Left ventricle myocardium inferior (tissue), 1 donor: ENCODE data around the gene ZFYVE19. TPM values are rescaled to one million over a fixed set of nuclear protein-coding genes. Genes with fewer than 3 reads are reported as not detected.

Source experiments
- DNase-seq: peaks from one replicate; pipeline ENCODE4 v3.0.0-alpha.2; 2020
- H3K27ac ChIP-seq: fragments of 200-600 bp; replicated peaks from 2 replicates; pipeline ENCODE4 v1.8.0; 2021
- H3K27me3 ChIP-seq: fragments of 200-600 bp; 2 replicates; pipeline ENCODE4 v1.8.0; 2021; ENCODE audit warnings: low read depth
- H3K36me3 ChIP-seq: fragments of 200-600 bp; 2 replicates; pipeline ENCODE4 v1.8.0; 2021
- H3K4me1 ChIP-seq: fragments of 200-600 bp; 2 replicates; pipeline ENCODE4 v1.8.0; 2021
- H3K4me3 ChIP-seq: fragments of 200-600 bp; 2 replicates; pipeline ENCODE4 v1.8.0; 2021; ENCODE audit warnings: mild to moderate bottlenecking, moderate library complexity
- H3K9me3 ChIP-seq: fragments of 200-600 bp; replicated peaks from 2 replicates; pipeline ENCODE4 v1.8.0; 2021
- intact Hi-C: fragments of 100-400 bp; cut with micrococcal nuclease; formaldehyde crosslinking; loops from one replicate; pipeline ENCODE4 v1.11.0; 2022
- total RNA-seq: library from RNA; stranded (reverse); fragmentation: NEBNext Ultra II Directional; extraction: Animal tissue kit (Norgen Biotek cat#: 25700); gene quantifications from one replicate; pipeline ENCODE4 v1.2.1, GENCODE V29; 2021
- TF ChIP-seq, protein P1 (sequence below): fragments of 200-600 bp; IDR thresholded peaks from 2 replicates; pipeline ENCODE4 v1.8.0; 2021; ENCODE audit warnings: antibody characterized with exemption, mild to moderate bottlenecking, borderline replicate concordance
- donor health status: DM: no; HTN: yes; CAD: no; lungs with severe emphysema.

ZFYVE19 gene
- total RNA-seq, 1 donor from 2014 or later: 24.7 TPM

DNA sequence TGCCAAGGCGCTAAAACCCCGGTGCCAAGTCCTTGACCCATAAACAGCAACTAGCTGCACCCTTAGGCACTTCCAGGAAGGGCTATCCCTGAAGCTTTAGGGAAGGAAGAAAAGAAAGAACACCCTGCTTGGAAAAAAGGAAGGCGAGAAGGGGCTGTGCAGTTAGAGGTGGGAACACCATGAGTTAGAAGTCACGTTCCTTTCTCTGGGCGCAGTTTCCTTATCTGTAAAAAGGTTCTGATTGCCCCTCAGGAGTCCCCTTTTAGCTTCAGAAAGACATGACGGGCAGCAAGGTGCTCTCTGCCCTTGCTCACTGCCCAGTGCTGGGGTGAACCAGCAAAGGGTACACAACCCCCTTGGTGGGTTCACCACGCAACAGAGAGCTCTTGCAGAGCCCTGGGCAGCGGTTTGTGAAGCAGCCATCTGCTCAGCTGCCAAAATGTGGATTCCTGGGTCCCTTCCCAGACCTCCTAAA, 42.2 kb upstream of the ZFYVE19 start:
- Histone ChIP-seq H3K27ac (peak overlapping the region; percentile 80), H3K27me3 (no peaks in the 10 kb centered on the region), H3K36me3 (peaks cover 12% of the 10 kb centered on the region), H3K4me1 (peaks cover 36% of the 10 kb centered on the region), H3K9me3 (no peaks in the 10 kb centered on the region), H3K4me3 (peak overlapping the region; percentile 69)
- DNase-seq: no peak
- TF ChIP-seq, protein P1, sequence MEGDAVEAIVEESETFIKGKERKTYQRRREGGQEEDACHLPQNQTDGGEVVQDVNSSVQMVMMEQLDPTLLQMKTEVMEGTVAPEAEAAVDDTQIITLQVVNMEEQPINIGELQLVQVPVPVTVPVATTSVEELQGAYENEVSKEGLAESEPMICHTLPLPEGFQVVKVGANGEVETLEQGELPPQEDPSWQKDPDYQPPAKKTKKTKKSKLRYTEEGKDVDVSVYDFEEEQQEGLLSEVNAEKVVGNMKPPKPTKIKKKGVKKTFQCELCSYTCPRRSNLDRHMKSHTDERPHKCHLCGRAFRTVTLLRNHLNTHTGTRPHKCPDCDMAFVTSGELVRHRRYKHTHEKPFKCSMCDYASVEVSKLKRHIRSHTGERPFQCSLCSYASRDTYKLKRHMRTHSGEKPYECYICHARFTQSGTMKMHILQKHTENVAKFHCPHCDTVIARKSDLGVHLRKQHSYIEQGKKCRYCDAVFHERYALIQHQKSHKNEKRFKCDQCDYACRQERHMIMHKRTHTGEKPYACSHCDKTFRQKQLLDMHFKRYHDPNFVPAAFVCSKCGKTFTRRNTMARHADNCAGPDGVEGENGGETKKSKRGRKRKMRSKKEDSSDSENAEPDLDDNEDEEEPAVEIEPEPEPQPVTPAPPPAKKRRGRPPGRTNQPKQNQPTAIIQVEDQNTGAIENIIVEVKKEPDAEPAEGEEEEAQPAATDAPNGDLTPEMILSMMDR: no peak
- intact Hi-C loops: no loop called here

DNA sequence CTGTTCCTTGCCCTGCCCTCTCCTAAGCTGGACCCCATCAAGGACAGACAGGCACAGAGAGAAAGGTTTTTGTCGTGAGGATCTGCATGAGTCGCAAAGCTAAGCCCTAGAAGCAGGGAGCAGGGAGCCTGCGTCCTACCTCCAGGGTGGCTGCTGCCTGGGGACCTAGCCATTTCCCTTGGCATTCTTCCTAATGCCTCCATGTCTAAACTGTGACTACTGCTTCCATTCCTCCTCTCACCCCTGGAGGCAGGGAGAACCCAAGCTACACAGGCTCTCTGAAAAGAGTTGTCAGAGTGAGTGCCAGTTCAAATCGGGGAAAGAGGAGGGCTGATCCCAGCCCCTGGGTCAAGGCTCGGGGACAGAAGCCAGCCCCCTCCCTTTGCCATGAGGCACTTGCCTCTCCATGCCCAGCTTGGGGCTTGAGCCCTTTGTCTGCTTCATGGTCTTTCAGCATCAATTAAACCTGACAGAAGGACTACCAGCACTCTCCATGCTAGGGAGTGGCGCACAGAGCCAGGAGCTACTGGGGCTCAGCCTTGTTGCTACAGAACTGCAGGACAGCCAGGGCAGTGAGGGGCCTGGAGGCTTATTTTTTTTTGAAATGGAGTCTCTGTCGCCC, 40.6 kb upstream of the ZFYVE19 start:
- H3K4me1 ChIP-seq: peaks cover 37% of the 10 kb centered on the region
- no peak for DNase-seq
- no peak overlapping the region for H3K4me3 ChIP-seq
- intact Hi-C loops: no loop called here
- H3K9me3 ChIP-seq: no peaks in the 10 kb centered on the region
- TF ChIP-seq, protein P1: no peak
- peaks cover 17% of the 10 kb centered on the region for H3K36me3 ChIP-seq
- H3K27ac ChIP-seq: no peak overlapping the region
- no peaks in the 10 kb centered on the region for H3K27me3 ChIP-seq

DNA sequence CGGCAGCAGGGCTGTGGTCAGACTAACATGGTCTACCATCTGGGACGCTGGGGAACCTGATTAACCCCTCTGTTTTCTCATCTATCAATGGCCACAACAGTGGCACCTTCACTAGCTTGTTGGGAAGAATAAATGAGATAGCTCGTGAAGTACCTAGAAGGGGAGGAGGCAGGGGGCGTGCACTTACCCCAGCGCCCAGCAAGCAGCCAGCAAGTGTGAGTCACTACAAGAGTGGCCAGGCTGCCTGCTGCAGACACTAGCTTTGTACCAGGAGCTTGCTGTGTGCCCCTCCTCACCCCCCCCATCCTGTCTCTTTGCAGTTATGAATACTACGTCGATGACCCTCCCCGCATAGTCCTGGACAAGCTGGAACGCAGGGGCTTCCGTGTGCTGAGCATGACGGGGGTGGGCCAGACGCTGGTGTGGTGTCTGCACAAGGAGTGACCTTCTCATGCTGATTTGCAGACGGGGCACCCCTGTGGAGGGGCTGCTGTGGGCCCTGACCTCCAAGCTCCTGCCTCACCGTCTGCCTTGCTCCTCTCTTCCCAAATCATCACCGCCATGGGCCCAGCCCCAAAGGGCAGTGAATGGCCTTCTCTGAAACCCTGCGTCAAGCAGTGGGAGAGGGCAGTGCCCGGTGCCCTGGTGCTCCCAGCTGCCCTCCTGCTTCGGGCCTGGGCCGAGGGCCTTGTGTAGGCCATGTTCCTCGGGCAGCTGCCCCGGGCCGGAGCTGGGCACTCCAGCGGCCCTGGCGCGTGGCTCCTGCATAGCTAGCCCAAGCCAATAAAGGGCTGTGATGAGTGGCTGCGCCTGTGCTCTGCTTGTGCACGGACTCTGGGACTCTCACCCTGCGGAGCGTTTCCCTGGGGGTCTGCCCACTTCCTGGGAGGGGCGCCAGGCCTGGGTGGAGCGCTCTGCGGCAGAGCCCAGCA, 39.7 kb upstream of the ZFYVE19 start:
- TF ChIP-seq, protein P1: no peak

DNA sequence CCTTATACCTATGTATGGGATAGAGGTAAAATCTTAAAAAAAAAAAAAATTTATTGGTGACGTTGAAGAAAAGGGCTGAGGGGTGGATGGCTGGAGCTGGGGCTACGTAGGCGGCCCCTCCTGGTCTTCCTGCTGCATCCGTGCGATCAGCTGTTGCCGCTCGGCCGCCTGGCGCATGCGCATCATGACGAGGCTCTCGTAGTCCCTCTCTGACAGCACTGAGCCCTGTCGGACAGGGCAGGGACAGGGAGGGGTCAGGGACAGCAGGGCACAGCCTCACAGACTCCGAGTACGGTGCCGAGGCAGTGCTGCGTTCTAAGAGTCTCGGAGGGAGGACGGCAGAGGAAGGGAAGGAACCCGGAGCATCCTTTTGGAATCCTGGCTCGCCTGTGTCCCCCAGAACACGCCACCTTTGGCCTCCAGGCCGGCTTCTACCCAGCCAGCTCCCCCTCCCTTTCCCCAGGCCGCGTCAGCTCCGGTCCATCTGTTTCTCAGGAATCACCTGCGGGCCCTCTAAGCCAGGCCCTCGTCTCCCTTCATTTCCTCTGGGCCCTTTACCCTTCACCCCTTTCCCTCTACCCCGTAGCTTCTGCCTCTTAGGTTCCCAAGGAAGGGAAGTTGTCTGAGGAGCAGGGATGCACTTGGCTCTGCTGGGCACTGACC, 38.9 kb upstream of the ZFYVE19 start:
- Histone ChIP-seq H3K36me3 (peaks cover 32% of the 10 kb centered on the region), H3K27me3 (no peaks in the 10 kb centered on the region), H3K4me1 (peaks cover 33% of the 10 kb centered on the region), H3K4me3 (no peak overlapping the region), H3K9me3 (no peaks in the 10 kb centered on the region), H3K27ac (peak overlapping the region; percentile 36)
- DNase-seq: no peak
- TF ChIP-seq, protein P1: no peak
- intact Hi-C loops: no loop called here

More for the DNA sequence above, 39.7 kb upstream of the ZFYVE19 start:
- no peak overlapping the region for H3K27ac ChIP-seq
- H3K4me1 ChIP-seq: peaks cover 37% of the 10 kb centered on the region
- no peaks in the 10 kb centered on the region for H3K27me3 ChIP-seq
- DNase-seq: no peak
- H3K9me3 ChIP-seq: no peaks in the 10 kb centered on the region
- intact Hi-C loops: no loop called here
- H3K4me3 ChIP-seq: no peak overlapping the region
- H3K36me3 ChIP-seq: peaks cover 24% of the 10 kb centered on the region

DNA sequence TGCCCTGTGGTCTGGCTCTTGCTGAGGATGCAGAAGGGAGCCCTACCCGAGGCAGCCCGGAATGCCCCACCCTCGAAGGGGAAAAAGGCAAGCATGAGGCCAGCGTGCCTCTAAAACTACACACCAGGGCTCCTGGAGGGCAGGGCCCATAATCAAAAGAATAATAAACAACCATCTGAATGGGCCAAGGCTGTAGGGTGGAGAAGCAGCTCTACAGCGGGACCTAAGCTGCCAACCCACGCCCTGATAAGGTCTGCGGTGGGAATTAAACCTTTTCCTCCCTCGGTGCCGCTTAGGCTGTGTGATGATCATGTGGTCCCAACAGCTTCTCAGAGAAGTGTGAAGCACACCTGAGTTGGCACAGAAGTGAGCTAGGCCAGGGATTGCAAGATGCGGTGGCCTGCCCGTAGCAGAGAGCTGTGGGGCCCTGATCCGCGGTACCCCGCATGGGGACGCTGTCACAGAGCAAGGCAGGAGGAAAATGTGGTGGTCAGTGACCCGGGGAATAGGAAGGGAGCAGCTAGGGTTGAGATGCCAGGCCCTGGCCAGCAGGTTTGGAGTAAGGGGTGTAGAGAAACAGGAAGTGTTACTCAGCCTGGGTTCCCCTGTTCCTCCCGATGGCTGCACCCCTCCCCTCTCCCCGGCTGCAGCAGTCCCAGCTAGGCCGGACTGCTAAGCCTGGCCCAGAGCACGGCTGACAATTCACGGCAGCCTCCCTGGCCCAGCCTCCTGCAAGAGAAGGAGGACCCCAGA, 38.2 kb upstream of the ZFYVE19 start:
- Histone ChIP-seq H3K9me3 (no peaks in the 10 kb centered on the region), H3K27ac (peak overlapping the region; percentile 36), H3K27me3 (no peaks in the 10 kb centered on the region), H3K4me3 (no peak overlapping the region), H3K36me3 (peaks cover 39% of the 10 kb centered on the region), H3K4me1 (peaks cover 25% of the 10 kb centered on the region)
- intact Hi-C loops: no loop called here
- TF ChIP-seq, protein P1: no peak
- DNase-seq: no peak
